ENCODE data around the gene MBOAT1. TPM values are rescaled to one million over a fixed set of nuclear protein-coding genes. Genes with fewer than 3 reads are reported as not detected.

Gene MBOAT1
- total RNA-seq, 1 donor from 2014 or later: 10.9 TPM

DNA sequence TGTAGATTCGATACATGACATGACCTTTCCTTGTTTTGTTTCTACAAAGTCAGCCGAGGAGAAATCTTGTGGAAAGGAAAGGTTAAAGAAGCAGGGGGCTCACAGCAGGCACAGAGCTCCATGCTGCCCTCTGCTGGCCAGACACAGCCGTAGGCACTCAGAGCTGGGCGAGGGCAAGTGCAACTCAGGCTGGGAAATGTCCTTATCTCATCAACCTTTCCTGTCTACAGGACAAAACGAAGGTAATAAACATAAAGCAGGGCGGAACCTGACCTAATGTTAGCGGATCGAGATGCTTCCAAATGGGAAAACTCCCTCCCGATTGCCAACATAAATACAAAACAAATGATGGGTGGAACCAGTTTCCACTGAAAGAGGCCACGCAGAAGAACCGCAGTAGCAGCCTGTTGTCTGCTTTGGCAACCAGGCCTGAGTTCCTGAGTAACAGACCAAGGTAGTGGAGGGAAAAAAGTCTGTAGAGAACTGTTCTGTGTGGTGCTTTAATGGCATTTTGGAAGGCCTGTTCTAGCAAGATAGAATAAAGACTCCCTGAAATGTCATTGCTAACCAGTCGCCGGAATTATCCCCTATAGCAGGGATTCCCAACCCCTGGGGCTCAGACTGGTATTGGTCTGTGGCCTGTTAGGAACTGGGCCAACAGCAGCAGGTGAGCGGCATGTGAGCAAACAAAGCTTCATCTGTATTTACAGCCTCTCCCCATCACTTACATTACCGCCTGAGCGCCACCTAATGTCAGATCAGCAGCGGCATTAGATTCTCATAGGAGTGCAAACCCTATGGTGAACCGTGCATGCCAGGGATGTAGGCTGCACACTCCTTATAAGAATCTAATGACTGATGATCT is 85.2 kb downstream of the MBOAT1 start:
- DNase-seq (ENCODE audit: low read depth): no peak
- TF ChIP-seq CTCF (conservative IDR thresholded peaks at IDR 0.05; ENCODE audit: low read depth, low read length): peak; percentile 99

GRCh38 chr6:20126102-20126752 is 86.0 kb downstream of the MBOAT1 start:
- no peak overlapping the region for H3K4me3 ChIP-seq (ENCODE audit: low read depth, low read length)
- no peak for DNase-seq (ENCODE audit: low read depth)
- no peak for TF ChIP-seq CTCF (conservative IDR thresholded peaks at IDR 0.05; ENCODE audit: low read depth, low read length)

More for the DNA sequence above, 85.2 kb downstream of the MBOAT1 start:
- no peak overlapping the region for H3K4me3 ChIP-seq (ENCODE audit: low read depth, low read length)

GRCh38 chr6:20124545-20124944 is 87.7 kb downstream of the MBOAT1 start:
- DNase-seq (ENCODE audit: low read depth): no peak
- no peak for TF ChIP-seq CTCF (conservative IDR thresholded peaks at IDR 0.05; ENCODE audit: low read depth, low read length)
- H3K4me3 ChIP-seq (ENCODE audit: low read depth, low read length): no peak overlapping the region

GRCh38 chr6:20119485-20119884 is 92.8 kb downstream of the MBOAT1 start:
- no peak for DNase-seq (ENCODE audit: low read depth)
- no peak for TF ChIP-seq CTCF (conservative IDR thresholded peaks at IDR 0.05; ENCODE audit: low read depth, low read length)
- no peak overlapping the region for H3K4me3 ChIP-seq (ENCODE audit: low read depth, low read length)

DNA sequence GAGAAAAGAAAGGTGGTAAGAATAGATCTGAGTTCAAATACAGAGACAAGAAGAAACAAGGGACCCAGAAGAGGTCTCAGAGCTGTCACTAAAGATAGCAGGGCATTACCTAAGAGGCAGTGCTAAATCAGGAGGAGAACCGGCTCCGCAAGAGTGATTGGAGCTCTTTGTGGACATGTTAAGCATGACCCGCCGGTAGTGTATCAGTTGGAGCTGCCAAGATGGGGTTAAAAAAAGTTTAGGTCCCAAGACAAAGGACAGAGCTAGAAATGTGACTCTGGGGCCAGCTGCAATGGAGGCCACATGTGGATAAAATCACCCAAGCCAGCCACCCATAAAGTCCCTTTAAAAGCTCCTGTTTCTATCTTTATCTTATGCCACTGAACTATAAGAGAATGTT is 93.4 kb downstream of the MBOAT1 start:
- H3K4me3 ChIP-seq (ENCODE audit: low read depth, low read length): no peak overlapping the region
- DNase-seq (ENCODE audit: low read depth): no peak
- TF ChIP-seq CTCF (conservative IDR thresholded peaks at IDR 0.05; ENCODE audit: low read depth, low read length): no peak

- H3K4me3 ChIP-seq (ENCODE audit: low read depth, low read length): no peak overlapping the region
- DNase-seq (ENCODE audit: low read depth): no peak
- no peak for TF ChIP-seq CTCF (conservative IDR thresholded peaks at IDR 0.05; ENCODE audit: low read depth, low read length)
Measured at GRCh38 chr6:20117474-20117873, 94.8 kb downstream of the MBOAT1 start.

Measured in epithelial cell of proximal tubule (primary cell).